Fibroblast of pulmonary artery (primary cell): ENCODE results near the gene RIMBP2.
"Not testable (repeated sequence)": the region's sequence is repeated elsewhere in the genome, so short reads cannot be mapped to it uniquely, and the experiment has no call there.

Source experiments
- DNase-seq: peaks from one replicate; pipeline ENCODE4 v3.0.0-alpha.2; 2010; ENCODE audit warnings: low read depth
- H3K4me3 ChIP-seq: replicated peaks from 2 replicates; pipeline ENCODE4 v1.5.1; 2011; ENCODE audit warnings: low read depth, mild to moderate bottlenecking, control low read depth, low read length, moderate library complexity
- TF ChIP-seq, protein P1 (sequence below): IDR thresholded peaks from 2 replicates; pipeline ENCODE4 v1.5.1; 2011; ENCODE audit warnings: mild to moderate bottlenecking, control low read depth, low read length, inconsistent platforms; ENCODE audit errors: missing control alignments

RIMBP2 gene

DNA sequence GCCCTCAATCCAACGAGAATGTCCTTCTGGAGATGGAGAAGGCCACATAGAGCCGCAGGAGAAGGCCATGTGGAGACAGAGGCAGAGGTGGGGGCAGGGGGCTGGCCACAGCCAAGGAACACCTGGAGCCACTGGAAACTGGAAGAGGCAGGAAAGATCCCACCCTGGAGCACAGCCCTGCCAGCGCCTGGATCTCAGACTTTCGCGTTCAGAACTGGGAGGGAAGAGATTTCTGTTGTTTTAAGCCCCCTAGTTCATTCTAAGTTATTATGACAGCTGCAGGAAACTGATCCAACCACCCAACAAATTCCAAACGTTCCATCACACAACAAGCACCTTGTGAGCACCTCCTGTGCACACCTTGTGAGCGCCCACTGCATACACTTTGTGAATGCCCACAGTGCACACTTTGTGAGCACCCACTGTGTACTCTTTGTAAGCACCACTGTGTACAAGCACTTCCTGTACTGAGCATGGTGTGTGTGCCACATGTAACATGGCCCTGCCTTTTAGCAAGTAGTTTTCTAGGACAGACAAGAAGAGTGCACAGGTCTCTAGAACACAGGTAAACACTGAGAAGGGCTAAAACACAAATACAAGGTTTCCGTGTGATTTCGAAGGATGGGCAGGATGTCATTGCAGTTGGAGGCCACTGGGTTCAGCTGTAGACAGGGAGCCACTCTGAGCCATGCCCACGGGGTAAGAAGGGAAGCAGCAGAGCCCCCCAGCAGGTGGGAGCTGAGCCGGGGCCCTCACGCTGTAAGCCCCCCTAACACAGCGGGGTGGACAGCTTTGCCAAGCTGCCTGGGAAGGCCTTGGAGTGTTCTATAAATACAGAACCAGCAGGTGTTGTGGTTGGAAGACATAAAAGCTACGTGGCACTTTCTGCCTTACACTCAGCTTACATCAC lies 15.4 kb downstream of the RIMBP2 start:
- H3K4me3 ChIP-seq = no peak overlapping the region
- TF ChIP-seq, protein P1, sequence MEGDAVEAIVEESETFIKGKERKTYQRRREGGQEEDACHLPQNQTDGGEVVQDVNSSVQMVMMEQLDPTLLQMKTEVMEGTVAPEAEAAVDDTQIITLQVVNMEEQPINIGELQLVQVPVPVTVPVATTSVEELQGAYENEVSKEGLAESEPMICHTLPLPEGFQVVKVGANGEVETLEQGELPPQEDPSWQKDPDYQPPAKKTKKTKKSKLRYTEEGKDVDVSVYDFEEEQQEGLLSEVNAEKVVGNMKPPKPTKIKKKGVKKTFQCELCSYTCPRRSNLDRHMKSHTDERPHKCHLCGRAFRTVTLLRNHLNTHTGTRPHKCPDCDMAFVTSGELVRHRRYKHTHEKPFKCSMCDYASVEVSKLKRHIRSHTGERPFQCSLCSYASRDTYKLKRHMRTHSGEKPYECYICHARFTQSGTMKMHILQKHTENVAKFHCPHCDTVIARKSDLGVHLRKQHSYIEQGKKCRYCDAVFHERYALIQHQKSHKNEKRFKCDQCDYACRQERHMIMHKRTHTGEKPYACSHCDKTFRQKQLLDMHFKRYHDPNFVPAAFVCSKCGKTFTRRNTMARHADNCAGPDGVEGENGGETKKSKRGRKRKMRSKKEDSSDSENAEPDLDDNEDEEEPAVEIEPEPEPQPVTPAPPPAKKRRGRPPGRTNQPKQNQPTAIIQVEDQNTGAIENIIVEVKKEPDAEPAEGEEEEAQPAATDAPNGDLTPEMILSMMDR = no peak
- DNase-seq = no peak

DNA sequence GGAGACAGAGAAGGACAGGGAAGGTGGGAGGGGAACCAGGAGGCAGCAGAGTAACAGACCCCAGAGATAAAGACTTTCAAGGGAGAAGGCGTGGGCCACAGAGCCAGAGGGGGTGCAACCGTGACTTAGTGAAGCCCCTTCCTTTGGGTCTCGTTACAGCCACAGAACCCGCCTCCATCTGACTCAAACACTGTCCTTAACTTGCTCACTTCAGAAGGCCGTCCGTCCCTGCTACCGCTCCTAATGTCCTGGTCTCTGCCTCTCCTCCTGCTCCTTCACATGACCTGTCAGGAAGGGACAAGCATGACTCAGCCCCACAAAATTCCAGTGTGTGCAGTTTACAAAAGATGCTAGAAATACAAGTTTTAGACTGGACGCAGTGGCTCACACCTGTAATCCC lies 18.0 kb downstream of the RIMBP2 start:
- H3K4me3 ChIP-seq = no peak overlapping the region
- no peak for DNase-seq
- TF ChIP-seq, protein P1 = no peak

DNA sequence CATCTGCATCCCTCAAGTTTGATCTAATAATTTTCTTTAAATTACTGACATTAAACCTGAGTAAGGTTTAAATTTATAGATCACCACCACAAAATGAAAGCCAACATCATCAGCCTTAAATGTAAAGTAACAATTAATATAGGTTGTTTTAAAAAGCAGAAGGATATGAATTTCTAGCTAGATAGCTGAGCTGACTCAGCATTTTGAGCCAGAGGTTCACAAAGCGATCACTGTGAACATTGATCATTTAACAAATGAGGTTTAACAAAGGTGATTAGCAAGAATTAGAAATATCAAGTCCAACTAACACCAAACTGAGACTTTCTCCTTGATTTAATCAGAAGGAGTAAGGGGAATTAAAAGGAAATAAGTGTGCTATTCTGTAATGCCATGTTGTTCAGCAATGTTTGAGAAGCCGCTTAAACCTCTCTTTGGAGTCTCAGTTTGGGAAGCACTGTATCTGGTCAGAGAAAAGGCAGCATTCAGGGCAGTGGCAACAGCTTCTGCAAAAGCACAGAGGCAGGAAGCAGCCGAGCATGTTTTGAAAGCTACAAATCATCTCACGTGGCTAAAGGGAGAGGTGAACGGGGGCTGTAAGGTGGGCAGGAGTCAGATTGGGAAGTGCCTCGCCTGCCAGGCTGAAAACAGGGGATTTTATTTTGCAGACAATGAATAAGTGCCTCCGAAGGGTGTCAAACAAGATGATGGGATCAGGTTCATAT lies 19.6 kb downstream of the RIMBP2 start:
- TF ChIP-seq, protein P1 = no peak
- no peak overlapping the region for H3K4me3 ChIP-seq
- DNase-seq = no peak

DNA sequence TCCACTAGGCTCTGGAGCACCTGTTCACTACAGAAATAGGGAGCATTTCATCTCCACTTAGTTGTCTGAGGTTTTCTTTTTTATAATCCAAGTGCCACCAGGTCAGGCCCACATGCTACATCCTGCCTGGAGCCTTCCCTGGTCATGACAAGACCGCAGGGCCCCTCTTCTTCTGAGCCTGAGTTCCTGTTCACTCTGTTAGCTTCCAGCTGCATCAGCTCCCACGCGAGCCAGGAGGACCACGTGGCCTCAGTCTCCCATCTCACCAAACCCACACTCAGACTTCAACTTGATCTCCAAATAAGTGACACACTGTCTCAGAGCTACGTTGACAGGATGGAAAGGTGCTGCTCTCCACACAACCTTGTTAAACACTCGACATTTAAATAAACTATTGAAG lies 21.0 kb downstream of the RIMBP2 start:
- no peak overlapping the region for H3K4me3 ChIP-seq
- TF ChIP-seq, protein P1 = no peak
- DNase-seq = no peak

DNA sequence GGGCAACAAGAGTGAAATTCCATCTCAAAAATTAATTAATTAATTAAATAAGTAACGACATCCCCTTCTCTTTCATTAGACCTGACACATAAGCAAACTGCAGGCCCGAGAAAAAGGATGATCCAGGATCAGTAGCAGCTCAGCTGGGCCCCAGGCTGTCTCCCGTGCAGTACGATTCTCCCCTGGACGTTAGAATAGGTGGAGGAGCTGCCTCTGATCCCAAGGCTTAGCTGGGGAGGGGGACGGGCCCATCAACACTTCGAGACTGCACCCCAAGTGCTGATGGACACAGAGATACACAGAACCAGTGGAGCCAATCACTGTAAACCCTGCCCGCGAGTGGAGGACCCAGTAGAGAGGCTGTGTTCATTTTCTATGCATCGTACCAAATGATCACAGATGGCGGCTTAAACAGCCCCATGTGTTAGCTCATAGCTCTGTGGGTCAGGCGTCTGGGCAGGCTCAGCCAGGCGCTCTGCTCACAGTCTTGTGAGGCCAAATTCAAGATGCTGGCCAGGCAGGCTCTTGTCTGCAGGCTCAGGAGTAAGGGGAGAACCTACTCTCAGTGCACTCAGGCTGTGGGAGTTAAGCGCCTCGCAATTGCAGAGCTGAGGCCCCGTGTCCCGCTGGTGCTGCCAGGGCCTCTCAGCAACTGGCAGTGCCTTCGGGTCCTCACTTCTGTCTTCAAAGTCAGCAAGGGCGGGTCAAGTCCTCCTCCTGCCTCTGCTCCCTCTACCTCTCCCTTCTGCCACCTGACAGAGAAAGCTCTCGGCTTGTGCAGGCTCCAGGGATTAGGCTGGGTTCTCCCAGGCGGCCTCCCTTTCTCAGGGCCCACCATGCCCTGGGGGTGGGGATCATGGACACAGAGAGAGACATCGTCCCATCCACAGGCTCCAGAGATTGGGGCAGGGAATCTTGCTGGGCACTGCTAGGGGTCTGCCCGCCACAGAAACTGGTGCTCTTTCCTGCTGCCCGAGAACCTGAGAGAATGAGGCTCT lies 26.4 kb downstream of the RIMBP2 start:
- no peak for DNase-seq
- TF ChIP-seq, protein P1 = no peak
- H3K4me3 ChIP-seq = no peak overlapping the region

DNA sequence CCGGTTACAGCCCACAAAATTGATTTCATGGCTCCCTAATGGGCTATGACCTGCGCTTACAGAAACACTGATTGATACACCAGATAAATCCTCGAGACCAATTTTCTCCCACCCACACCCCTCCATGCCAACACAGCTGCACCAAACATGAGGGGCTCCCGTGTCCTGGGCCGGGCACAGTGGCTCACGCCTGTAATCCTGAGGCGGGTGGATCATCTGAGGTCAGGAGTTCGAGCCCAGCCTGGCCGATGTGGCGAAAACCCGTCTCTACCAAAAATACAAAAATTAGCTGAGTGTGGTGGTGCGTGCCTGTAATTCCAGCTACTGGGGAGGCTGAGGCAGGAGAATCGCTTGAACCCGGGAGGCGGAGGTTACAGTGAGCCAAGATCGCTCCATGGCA lies 27.1 kb downstream of the RIMBP2 start:
- not testable (repeated sequence) for DNase-seq, H3K4me3 ChIP-seq
